ENCODE results near the gene F8. TPM values are rescaled to one million over a fixed set of nuclear protein-coding genes. Genes with fewer than 3 reads are reported as not detected.

F8 gene
- total RNA-seq, 1 experiment from 2014 or later, result 2.6 TPM

DNA sequence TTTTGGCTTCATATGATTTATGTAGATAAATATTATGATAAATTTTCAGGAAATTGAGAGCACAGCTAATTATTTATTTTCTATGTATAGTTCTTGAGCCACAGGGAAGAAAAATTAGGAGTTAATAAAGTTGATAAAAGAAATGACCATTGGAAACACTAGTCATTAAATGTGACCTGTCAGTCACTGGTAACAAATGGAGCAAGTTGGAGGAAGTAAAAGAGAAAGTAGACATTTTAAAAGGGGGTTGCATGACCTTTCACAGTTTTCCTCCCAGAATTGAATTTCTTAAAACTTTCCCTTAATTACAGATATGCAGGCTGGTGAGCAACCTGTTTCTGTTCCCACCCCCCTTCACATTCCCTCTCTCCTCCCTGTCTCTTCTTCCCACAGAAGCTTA, 193.4 kb downstream of the F8 start:
- Histone ChIP-seq H4K20me1 (ENCODE audit: insufficient read depth) (no peaks in the 10 kb centered on the region), H3K4me3 (replicated peaks in 1 of 2; ENCODE audit: low read depth in 1 of 2, low read length in 2 of 2) (no peak overlapping the region), H3K27ac (ENCODE audit: low read depth, low read length) (no peak overlapping the region), H3K27me3 (ENCODE audit: insufficient read depth, low read length) (no peaks in the 10 kb centered on the region), H3K4me2 (ENCODE audit: low read length) (no peak overlapping the region), H3K9me2 (ENCODE audit: insufficient read depth) (no peaks in the 10 kb centered on the region), H3K36me3 (ENCODE audit: control insufficient read depth in 1 of 2, insufficient read depth in 2 of 2, low read length in 2 of 2) (no peaks in the 10 kb centered on the region), H3K9ac (ENCODE audit: low read length) (no peak overlapping the region), H2AFZ (ENCODE audit: low read depth, low read length, poor library complexity, severe bottlenecking) (no peak overlapping the region), H3K4me1 (ENCODE audit: control insufficient read depth in 1 of 2, insufficient read depth in 2 of 2, low read length in 2 of 2) (no peaks in the 10 kb centered on the region), H3K79me2 (ENCODE audit: insufficient read depth, low read length) (no peaks in the 10 kb centered on the region), H3K9me3 (ENCODE audit: control insufficient read depth in 1 of 2, insufficient read depth in 1 of 2, low read depth in 1 of 2, low read length in 2 of 2) (no peaks in the 10 kb centered on the region)
- no peak for ATAC-seq
- POLR2A ChIA-PET, result no interaction called here
- BruUV-seq (replicated peaks), result no TSS peak
- RAD21 ChIA-PET (ENCODE audit: low non-redundant PET in 1 of 2, low total read pairs in 2 of 2, uncharacterized antibody in 2 of 2, unreplicated experiment in 2 of 2), result no interaction called here
- no peak for TF ChIP-seq ELF1 (IDR thresholded peaks at IDR 0.05; ENCODE audit: borderline replicate concordance, low read depth)
- TF ChIP-seq TCF7L2 (IDR thresholded peaks at IDR 0.05; ENCODE audit: borderline replicate concordance, extremely low read depth, insufficient read depth, insufficient read length), result no peak
- TF ChIP-seq CEBPB (IDR thresholded peaks at IDR 0.05; ENCODE audit: low read depth), result no peak
- TF ChIP-seq RAD21 (IDR thresholded peaks at IDR 0.05; ENCODE audit: low read depth), result no peak
- TF ChIP-seq, protein P1, sequence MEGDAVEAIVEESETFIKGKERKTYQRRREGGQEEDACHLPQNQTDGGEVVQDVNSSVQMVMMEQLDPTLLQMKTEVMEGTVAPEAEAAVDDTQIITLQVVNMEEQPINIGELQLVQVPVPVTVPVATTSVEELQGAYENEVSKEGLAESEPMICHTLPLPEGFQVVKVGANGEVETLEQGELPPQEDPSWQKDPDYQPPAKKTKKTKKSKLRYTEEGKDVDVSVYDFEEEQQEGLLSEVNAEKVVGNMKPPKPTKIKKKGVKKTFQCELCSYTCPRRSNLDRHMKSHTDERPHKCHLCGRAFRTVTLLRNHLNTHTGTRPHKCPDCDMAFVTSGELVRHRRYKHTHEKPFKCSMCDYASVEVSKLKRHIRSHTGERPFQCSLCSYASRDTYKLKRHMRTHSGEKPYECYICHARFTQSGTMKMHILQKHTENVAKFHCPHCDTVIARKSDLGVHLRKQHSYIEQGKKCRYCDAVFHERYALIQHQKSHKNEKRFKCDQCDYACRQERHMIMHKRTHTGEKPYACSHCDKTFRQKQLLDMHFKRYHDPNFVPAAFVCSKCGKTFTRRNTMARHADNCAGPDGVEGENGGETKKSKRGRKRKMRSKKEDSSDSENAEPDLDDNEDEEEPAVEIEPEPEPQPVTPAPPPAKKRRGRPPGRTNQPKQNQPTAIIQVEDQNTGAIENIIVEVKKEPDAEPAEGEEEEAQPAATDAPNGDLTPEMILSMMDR (IDR thresholded peaks at IDR 0.05 in 2 of 3, conservative IDR thresholded peaks at IDR 0.05 in 1 of 3; ENCODE audit: borderline replicate concordance in 1 of 3, insufficient read depth in 1 of 3, low read depth in 2 of 3, low read length in 2 of 3), result no peak
- no peak for TF ChIP-seq POLR2A (IDR thresholded peaks at IDR 0.05; ENCODE audit: borderline replicate concordance, extremely low read depth, insufficient read depth, insufficient read length)
- no peak for TF ChIP-seq ZFX (IDR thresholded peaks at IDR 0.05)
- TF ChIP-seq ZNF274 (IDR thresholded peaks at IDR 0.05; ENCODE audit: low read depth, low read length), result no peak
- TF ChIP-seq SIN3A (IDR thresholded peaks at IDR 0.05; ENCODE audit: low read depth), result no peak
- TF ChIP-seq SRF (IDR thresholded peaks at IDR 0.05; ENCODE audit: low read depth), result no peak
- no peak for TF ChIP-seq EGR1 (IDR thresholded peaks at IDR 0.05; ENCODE audit: low read depth)
- TF ChIP-seq YY1 (IDR thresholded peaks at IDR 0.05; ENCODE audit: extremely low read depth, insufficient replicate concordance, low read depth, low read length), result no peak
- TF ChIP-seq, protein P2, sequence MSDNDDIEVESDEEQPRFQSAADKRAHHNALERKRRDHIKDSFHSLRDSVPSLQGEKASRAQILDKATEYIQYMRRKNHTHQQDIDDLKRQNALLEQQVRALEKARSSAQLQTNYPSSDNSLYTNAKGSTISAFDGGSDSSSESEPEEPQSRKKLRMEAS (IDR thresholded peaks at IDR 0.05), result no peak
- no peak for TF ChIP-seq EZH2 (IDR thresholded peaks at IDR 0.05)
- TF ChIP-seq JUND (IDR thresholded peaks at IDR 0.05), result no peak
- TF ChIP-seq, protein P3, sequence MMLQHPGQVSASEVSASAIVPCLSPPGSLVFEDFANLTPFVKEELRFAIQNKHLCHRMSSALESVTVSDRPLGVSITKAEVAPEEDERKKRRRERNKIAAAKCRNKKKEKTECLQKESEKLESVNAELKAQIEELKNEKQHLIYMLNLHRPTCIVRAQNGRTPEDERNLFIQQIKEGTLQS (IDR thresholded peaks at IDR 0.05), result no peak
- CTCF ChIA-PET, result no interaction called here
- intact Hi-C loops (cut with micrococcal nuclease), result no loop called here
- no peak for DNase-seq (ENCODE audit: low read depth, low spot score)
